DMS 273 treated with DMSO at 0.1 percent for 48 hours (cell line): ENCODE data around the gene NKD1.

Experiments used
- DNase-seq: peaks from one replicate; lab custom pipeline; 2025; lab: John Stamatoyannopoulos, UW

NKD1 gene

DNA sequence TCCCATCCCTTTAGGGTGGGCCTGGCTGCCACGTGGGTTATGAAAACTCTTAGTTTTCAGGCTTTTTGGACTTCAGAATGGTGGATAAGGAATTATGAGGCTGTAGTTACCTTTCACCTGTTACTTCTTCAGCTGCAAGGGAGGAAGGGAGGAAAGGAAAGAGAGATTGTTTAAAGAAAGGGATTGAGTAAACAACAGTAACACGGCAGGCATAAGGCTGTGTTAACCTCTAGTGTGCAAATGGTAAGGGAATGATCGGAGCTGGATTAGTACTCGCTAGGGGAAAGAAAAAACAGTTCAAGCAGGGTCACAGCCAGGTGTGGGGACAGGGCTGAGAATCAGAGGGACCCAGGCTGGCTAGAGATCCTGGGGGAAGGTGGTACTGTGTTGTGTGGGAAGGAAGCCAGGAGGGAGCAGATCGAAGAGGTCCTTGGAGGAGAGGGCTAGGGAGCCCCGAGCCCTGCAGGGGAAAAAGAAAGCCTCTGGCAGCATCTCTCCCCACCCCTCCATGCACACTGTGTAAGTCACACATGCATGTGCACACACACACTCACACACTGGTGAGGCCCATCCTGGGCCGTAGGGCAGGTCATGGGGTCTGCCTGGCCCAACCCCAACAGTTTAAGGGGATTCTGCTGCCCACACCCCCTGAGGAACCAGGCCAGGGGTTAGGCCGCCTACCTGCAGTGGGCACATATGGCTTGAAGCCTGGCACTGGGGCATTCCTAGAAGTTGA is 83.2 kb downstream of the NKD1 start:
- DNase-seq, result no peak

DNA sequence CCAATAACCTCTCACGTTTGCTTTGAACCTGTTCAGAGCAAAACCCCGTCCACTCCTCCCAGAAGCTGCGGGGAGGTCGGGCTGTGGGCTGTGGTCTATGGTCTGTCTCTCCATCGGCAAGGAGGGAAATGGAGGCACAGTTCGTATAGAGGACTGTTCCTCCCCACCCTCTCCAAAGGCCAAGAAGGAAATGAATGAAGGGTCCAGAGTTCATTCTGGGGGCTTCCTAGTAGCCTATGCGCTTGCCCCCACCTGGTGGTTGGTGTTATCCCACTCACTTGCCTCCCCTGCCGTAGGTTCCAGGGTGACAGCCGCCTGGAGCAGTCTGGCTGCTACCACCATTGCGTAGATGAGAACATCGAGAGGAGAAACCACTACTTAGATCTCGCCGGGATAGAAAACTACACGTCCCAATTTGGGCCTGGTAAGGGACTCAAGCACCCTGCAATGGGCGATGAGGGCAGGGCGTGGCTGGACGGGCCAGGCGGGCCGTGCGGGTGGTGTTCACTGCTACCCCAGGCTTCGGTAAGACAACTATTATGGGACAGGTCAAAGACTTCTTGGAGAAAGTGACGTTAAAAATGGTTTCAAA is 83.9 kb downstream of the NKD1 start:
- no peak for DNase-seq

DNA sequence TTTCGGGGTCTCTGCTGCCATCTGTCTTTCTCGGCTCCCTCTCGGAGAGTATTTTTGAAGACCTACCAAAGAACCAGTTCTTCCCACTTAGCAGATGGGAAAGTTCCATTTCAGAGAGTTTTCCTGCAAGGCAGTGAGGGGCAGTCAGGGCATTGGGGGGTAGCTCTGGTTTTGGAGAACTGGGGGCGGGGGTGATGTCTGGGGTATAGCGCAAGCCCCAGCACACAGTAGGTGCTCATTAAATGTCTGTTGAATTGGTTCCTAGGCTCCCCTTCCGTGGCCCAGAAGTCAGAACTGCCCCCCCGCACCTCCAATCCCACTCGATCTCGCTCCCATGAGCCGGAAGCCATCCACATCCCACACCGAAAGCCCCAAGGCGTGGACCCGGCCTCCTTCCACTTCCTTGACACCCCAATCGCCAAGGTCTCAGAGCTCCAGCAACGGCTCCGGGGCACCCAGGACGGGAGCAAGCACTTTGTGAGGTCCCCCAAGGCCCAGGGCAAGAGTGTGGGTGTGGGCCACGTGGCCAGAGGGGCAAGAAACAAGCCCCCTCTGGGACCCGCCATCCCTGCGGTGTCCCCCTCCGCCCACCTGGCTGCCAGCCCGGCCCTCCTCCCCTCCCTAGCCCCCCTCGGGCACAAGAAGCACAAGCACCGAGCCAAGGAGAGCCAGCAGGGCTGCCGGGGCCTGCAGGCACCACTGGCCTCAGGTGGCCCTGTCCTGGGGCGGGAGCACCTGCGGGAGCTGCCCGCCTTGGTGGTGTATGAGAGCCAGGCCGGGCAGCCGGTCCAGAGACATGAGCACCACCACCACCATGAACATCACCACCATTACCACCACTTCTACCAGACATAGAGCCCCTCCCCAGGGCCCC is 85.0 kb downstream of the NKD1 start:
- no peak for DNase-seq

DNA sequence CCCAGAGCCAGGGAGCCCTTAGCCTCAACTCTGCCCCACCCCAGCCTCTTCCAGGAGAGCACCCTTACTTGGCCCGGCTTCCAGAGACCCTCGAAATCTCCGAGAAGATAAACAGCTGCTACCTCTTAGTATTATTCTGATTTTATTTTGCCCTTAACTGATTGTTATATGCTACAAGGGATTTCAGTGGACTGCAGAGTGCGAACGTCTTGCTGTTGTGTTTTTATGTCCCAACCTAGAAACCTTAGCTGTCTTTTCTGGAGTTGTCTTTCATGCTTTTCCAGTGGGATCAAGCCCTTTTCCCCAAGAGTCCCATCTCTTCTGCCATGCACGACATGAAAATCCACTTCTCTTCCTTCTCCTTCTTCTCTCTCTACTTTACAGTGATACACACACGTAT is 85.9 kb downstream of the NKD1 start:
- no peak for DNase-seq

DNA sequence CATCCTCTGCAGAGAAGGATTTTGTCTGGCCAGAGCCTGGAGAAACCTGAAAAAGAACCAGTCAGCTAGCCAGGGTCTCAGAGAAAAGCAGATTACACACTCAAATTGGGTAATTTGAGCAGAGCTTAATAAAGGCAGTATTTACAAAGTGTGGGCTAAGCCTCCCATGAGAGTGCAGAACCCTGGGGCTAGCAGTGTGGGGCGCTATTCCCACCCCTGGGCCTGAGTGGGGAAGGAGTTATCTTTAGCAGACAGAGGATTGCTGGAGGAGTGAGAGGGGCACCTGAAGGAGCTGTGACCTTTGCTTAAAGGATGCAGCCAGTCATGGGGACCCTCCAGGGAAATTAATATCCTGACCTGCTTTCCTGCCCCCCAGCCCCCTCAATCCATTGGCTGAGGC is 86.8 kb downstream of the NKD1 start:
- DNase-seq, result no peak

DNA sequence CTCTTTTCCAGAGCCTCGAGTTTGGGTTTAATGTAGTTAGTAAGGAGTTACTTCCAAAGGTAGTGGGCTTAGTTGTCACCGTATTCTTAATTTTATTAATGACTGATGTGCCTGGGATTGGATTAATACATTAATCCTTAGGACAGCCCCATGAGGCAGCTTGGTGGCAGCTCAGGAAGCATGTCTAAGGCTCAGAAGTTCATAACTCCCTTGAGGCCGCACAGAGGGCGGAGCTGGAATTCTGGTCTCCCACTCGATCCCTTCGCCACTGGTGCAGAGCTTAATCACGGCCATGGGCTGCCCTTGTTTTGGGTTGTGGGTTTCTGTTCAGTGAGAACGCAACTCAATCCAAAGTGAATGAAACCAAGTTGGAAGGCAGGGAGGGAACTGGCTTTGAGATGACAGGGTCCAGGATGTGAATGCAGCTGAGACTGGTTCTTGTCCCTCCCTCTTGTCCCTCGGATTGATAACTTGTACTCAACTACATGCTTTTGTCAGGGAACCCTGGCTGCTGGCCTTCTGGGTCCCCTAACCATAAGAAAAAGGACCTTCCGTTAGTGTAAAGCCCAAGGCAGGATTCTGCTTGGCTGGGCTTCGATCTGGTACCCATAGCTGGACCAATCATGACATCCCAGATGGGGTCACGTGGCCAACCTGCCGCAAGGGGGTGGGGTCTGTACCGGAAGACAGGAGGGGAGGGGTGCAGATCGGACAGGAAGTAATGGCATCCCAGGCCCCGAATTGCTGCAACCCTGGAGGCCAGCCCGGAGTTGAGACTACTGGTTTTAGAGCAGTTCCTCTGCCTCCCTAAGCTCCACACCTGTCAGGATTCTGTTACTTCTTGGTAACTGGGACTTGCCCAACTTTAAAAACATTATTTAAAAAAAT is 87.6 kb downstream of the NKD1 start:
- no peak for DNase-seq

DNA sequence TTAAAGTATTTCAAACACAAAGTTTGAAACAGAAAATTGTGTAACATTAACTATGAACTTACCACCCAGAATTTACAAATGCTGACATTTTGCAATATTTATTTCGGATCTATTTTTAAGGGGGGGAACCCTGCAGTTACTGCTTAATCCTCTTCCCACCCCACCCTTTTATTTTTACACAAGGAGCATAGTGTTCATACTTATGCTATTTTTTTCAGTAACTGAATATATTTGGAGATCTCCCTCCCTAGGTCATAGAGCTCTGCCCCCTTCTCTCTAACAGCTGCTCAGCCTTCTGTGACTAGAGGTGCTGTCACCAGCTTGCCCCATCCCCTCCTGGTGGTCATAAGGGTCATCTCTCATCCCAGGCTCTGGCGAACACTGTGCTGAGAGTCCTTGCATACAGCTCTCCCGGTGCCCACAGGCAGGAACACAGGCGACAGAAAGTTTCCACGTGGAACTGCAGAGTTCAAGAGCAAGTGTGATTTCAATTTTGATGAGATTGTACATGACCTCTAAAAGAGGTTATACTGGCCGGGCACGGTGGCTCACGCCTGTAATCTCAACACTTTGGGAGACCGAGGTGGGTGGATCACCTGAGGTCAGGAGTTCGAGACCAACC is 88.7 kb downstream of the NKD1 start:
- no peak for DNase-seq

DNA sequence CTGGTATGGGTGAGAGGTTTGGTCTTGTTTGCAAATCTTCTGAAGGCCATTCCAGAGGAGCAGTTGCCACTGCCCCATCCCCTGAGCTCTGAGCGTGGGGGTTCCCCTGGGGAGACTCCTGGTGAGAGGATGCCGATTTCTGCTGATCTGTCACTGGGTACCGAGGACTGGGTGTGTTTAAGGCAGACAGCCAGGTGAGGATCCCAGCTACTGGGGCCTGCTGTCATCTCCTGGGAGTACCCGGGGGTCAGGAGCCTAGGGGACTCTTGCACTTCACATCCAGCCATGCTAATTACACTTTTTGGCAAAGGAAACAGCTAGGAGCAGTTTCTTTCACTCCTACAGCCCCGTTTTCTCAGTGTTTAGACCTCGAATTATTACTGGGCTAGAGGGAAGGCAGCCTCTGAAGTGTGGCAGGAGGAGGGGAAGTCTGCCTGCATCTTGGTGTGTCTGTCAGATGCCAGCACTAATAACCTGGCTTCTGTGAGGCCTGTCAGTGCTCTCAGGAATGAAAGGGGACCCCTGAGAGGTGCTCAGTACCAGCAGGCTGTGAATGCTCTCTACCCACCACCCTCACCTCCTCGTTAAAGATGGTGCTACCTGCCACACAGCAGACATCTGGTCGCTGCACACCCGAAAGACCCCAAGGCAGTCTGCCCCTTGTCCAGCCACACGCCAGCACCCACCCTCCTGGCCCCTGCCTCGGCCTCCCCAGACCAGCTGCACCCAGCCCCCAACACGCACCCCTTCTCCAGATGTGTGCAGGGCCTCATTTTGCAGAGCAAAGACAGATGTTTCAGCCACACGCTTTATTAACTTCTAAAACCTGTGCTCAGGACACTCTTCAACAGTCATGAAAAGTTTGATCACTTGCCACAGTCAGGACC is 89.8 kb downstream of the NKD1 start:
- DNase-seq, result no peak

DNA sequence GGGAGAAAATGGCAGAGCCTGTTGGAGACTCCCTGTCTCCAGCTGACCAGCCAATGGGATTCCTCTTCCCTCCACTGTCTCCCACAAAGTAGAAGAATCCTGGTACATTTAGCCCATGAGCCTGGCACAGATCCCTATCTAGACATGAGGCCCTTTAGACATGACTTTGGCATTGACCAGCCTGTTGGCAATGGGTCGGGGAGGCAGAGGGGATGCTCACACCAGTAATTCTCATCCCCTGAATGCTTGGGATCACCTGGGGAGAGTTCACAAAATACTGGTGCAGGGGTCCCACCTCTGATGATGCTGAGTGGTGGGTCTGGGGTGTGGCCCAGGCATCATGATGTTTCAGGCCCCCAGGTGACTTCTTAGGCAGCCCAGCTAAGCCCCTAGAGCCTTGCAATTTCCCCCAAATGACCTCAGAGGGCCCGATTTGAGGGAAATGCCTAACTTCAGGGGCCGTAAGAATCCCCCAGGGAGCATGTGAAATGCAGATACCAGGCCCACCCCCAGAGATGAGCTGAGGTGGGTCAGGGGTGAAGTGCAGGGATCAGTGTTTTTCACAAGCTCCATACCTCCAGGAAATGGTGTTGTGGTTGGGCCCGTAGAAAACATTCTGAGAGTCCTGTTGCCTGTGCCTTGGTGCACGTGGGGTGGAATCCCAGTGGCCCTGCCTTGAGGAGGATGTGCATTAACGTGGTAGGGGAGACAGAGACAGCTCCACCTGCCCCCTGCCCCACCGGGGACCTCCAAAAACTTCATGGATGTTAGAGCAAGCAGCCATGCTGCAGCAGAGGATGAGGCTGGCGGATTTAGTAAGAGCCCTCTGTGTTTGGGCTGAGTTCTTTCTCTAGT is 90.8 kb downstream of the NKD1 start:
- no peak for DNase-seq

DNA sequence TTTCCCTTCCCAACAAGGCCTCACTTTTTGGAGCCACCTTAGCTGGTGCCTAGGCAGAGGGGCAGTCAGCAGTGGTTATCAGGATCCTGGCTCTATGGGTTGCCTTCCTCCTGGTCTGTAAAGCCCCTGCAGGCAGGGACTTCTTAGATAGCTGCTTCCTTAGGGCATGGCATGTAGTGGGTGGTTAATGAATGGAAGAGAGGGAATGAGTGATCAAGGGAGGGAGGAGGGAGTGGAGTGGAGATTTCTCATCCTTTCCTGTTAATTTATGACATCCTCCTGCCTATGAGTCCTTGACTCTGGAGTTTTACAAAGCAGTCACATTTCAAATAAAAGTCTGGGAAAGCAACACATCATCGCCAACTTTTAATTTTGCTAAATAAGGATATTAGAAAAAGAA is 92.2 kb downstream of the NKD1 start:
- DNase-seq, result no peak

DNA sequence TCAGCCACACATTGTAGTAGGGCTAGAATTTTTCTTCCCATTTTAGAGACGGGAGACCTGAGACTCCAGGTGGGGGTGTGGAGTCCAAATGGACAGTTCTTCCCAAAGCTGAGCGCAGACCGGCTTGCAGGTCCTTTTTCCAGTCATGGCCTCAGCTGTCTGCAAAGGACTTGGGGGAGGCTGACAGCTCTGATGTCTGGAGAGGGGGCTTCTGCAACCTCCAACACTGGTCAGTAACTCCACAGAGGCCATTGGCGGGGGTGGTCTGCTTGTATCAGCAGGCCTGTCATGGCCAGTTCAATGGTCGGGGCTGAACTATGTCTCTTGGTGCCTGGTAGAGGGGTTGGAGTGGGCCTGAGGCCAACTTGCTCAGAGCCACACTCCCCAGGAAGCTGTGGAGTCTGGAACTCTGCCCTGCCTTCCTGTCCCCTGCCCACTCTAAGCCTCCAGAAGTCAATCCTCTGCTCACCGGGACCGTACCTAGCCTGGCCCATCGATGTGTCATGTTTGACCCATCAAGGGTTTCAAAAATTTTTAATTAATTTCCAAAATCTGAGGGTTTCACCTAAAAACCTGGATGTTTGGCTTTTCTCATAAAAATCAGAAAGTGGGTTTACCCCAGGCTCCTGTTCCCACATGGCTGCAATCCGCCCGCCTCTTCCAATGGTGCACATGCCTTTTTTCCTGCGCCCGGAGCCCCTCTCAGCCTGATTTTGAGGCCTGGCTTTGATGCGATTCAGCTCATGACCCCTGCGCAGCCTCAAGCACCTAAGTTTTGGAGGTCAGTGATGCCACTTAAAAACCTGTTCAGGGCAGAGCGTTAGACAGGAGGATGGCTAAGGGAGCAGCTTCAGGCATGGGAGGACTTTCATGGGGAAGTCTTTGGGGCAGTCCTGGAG is 93.0 kb downstream of the NKD1 start:
- DNase-seq, result no peak

DNA sequence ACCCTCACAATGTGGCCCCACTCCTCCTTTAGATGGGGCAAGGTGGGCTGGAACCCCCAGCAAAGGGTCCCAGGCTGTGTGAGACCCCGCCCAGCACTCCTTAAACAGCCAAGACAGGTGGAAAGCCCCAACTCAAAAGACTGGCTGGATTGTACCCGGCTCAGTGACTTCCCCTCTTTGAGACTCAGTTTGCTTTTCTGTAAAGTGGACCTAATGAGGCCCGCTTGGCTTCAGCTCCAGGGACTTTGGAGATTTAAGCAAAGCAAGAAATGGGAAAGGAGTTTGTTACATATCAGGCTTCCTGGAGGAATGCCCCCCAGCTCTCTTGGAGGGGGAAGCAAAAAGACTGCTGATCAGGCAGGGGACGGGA is 93.6 kb downstream of the NKD1 start:
- DNase-seq, result no peak

DNA sequence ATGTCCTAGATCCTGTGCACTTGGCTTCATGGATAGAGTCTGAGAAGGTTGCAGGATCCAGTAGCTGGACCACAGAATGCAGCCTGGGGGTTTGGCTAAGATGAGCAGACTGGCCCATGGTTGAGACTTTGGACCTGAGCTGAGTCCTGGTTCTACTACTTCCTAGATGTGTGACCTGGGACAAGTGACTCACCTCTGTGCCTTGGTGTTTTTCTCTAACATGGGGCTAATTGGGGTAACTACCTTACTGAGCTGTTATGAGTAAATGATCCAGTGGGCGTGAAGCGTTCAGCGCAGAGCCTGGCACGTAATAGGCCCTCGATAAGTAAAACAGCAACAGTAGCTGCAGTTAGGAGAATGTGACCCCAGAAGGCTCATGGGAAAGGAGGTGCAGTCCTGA is 94.2 kb downstream of the NKD1 start:
- no peak for DNase-seq

DNA sequence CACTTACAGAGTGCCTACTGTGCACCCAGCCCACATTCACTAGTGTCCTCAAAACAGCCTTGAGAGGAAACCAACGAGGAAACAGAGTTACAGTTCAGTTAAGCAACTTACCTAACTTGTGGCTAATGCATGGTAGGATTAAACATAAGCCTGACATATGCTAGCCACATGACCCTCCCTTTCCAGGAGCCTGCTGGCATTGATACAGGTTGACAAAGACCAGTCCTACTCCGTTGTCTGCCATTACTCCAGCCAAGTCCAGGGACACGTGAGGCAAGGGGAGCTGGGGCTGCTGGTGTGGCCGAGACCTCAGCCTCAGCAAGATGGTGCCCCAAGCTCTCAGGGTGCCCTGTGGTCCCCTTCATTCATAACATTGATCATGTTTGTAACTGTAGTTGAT is 95.0 kb downstream of the NKD1 start:
- DNase-seq, result no peak

DNA sequence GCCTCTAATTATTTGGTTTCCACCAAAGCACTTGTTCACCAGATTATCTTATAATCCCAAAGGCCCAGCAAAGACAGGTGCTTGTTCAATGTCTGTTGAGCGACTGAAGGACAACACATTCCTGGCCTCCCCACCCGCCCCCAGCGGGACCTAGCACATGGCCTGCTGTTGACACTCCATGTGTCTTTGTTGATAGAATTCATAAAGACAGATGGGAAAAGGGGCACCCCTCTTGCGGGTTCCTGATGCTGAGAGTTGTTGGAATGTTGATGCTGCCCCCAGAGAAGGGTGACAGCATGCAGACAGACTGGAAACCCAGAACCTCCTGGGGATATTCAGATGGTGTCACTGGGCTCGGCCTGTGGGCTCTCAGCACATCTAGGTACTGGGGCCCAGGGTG is 96.0 kb downstream of the NKD1 start:
- no peak for DNase-seq

DNA sequence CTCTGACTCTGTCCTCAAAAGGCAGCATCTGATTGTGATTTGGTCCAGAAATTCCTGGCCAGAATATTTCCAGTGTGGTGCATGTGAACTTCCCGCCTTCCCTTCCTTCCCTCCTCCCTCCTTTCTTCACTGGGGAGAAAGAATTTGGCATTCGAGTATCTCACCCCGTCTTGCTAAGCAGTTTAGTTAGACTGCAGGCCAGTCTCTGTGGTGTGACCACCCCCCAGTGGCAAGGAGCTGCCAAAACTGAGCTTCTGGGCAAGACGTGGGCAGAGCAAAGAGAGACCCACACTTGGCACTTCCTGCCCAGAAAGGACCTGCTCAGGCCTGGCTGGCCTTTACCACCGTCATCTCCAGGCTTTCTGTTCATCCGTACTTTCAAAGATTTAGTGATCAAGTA is 96.5 kb downstream of the NKD1 start:
- DNase-seq, result no peak

DNA sequence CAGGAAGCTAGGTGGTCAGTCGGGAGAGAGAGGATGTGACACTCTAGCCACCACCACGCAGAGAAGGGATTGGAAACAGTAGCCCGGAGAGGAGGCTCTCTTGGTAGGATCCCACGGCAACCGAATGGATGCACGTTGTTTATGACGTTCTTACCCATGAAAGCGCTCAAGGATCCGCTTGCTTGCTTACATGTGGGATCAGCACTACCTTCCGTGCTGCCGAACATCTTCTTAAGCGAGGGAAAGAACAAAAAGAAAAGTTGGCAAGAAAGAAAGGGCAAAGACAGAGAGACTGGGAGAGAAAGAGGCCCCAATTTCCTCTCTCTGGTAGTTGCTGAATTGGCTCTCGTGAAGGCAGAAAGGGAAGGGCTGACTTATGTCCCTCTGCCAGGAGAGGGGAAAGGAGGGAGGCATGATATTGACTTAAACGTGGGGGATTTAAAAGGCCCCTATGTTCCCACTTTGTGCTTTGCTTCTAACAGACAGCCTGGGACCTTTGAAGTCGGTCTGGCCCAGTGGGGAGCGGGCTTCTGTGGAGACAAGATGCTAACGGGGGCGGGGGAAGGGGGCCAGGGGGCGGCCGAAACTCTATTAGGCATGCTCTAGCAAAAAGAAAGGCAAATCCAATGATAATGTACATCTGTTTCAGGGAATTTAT is 97.5 kb downstream of the NKD1 start:
- DNase-seq, result no peak

DNA sequence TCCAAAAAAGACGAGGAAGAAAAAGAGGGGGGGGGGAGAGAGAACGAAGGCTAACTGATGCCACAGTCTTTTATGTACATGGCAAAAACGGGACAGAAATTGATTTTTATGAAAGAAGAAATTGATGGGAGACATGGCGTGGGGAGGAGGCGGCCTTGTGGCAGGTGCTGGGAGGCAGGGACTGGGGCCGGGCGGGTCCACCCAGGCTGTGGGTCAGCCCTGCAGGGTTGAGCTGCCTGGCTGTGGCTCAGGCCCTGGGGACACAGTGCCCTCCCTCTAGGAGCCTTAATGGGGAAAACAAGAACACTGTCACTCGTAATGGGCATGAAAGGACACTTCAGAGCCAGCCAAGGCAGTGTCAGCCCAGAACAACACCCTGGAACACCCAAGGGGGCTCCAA is 98.1 kb downstream of the NKD1 start:
- no peak for DNase-seq
